ENCODE measurements around the gene TCP11L2. TPM values are rescaled to one million over a fixed set of nuclear protein-coding genes. Genes with fewer than 3 reads are reported as not detected.

The TCP11L2 gene
- total RNA-seq, 1 donor from 2014 or later, result 22.0 TPM

GRCh38 chr12:106323537-106323936 lies 21.0 kb downstream of the TCP11L2 start:
- peaks cover 36% of the 10 kb centered on the region for H3K36me3 Mint-ChIP-seq (ENCODE audit: low read depth, unreplicated experiment)
- no peaks in the 10 kb centered on the region for H3K27me3 ChIP-seq (ENCODE audit: insufficient read depth, low read length)
- no peak for DNase-seq (ENCODE audit: low read depth)

DNA sequence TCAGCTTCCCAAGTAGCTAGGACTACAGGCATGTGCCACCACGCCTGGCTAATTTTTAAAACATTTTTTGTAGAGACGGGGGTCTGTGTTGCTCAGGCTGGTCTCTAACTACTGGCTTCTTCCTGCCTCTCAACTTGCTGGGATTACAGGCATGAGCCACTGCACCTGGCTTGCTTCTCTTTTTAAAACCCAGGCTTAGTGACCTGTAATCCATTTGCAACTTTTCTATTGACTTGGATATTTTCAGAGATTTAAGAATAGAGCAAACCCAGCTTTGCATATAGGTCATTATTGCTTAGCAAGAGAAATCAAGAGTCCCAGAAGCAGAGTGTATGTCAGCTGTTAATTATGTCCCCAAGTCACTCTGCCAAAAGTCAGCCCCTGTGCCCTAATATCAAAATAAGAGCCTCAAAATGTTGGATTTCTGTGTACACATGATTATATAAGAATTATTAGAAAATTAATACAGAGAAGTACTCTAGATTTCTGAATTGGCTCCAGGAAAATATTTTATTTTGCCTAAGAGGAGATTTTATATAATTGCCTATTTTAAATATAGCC lies 24.9 kb downstream of the TCP11L2 start:
- no peak overlapping the region for H3K4me3 ChIP-seq (ENCODE audit: insufficient read depth, low read depth, low read length)
- FAIRE-seq (no peak), DNase-seq (ENCODE audit: low read depth) (no peak)
- H3K4me1 ChIP-seq (ENCODE audit: insufficient read depth, low read length), result no peaks in the 10 kb centered on the region
- no peaks in the 10 kb centered on the region for H3K79me2 ChIP-seq (ENCODE audit: insufficient read depth, low read length)
- no peaks in the 10 kb centered on the region for H3K27me3 ChIP-seq (ENCODE audit: insufficient read depth, low read length)
- TF ChIP-seq EZH2 (IDR thresholded peaks at IDR 0.05; ENCODE audit: insufficient read depth, low read length), result no peak
- TF ChIP-seq, protein P1, sequence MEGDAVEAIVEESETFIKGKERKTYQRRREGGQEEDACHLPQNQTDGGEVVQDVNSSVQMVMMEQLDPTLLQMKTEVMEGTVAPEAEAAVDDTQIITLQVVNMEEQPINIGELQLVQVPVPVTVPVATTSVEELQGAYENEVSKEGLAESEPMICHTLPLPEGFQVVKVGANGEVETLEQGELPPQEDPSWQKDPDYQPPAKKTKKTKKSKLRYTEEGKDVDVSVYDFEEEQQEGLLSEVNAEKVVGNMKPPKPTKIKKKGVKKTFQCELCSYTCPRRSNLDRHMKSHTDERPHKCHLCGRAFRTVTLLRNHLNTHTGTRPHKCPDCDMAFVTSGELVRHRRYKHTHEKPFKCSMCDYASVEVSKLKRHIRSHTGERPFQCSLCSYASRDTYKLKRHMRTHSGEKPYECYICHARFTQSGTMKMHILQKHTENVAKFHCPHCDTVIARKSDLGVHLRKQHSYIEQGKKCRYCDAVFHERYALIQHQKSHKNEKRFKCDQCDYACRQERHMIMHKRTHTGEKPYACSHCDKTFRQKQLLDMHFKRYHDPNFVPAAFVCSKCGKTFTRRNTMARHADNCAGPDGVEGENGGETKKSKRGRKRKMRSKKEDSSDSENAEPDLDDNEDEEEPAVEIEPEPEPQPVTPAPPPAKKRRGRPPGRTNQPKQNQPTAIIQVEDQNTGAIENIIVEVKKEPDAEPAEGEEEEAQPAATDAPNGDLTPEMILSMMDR (IDR thresholded peaks at IDR 0.05; ENCODE audit: insufficient read depth, low read depth, low read length), result no peak
- no peak overlapping the region for H3K9ac ChIP-seq (ENCODE audit: low read length)
- H3K27ac ChIP-seq (ENCODE audit: low read depth, low read length), result no peak overlapping the region
- no peaks in the 10 kb centered on the region for H3K36me3 ChIP-seq (ENCODE audit: insufficient read depth, low read length)
- no peaks in the 10 kb centered on the region for H4K20me1 ChIP-seq (ENCODE audit: insufficient read depth, low read length)
- no peak overlapping the region for H3K27ac Mint-ChIP-seq (ENCODE audit: unreplicated experiment)
- peaks cover 32% of the 10 kb centered on the region for H3K36me3 Mint-ChIP-seq (ENCODE audit: low read depth, unreplicated experiment)
- no peaks in the 10 kb centered on the region for H3K9me3 ChIP-seq (ENCODE audit: insufficient read depth, low read depth, low read length)
- no peaks in the 10 kb centered on the region for H3K9me3 Mint-ChIP-seq (ENCODE audit: unreplicated experiment)
- no peak overlapping the region for H2AFZ ChIP-seq (ENCODE audit: low read depth, low read length)
- H3K4me1 Mint-ChIP-seq (ENCODE audit: low read depth, unreplicated experiment), result no peaks in the 10 kb centered on the region
- no peak overlapping the region for H3K4me3 Mint-ChIP-seq (ENCODE audit: unreplicated experiment)
- no peaks in the 10 kb centered on the region for H3K27me3 Mint-ChIP-seq (ENCODE audit: low read depth, unreplicated experiment)
- no peak overlapping the region for H3K4me2 ChIP-seq (ENCODE audit: low read length)

More at GRCh38 chr12:106323537-106323936, 21.0 kb downstream of the TCP11L2 start:
- H3K9me3 ChIP-seq (ENCODE audit: insufficient read depth, low read depth, low read length), result no peaks in the 10 kb centered on the region
- FAIRE-seq, result no peak
- no peaks in the 10 kb centered on the region for H3K4me1 ChIP-seq (ENCODE audit: insufficient read depth, low read length)
- H3K4me2 ChIP-seq (ENCODE audit: low read length), result no peak overlapping the region
- H3K9ac ChIP-seq (ENCODE audit: low read length), result no peak overlapping the region
- H3K27ac Mint-ChIP-seq (ENCODE audit: unreplicated experiment), result no peak overlapping the region
- no peak overlapping the region for H3K27ac ChIP-seq (ENCODE audit: low read depth, low read length)
- H3K9me3 Mint-ChIP-seq (ENCODE audit: unreplicated experiment), result no peaks in the 10 kb centered on the region
- no peaks in the 10 kb centered on the region for H3K4me1 Mint-ChIP-seq (ENCODE audit: low read depth, unreplicated experiment)
- H3K79me2 ChIP-seq (ENCODE audit: insufficient read depth, low read length), result no peaks in the 10 kb centered on the region
- no peaks in the 10 kb centered on the region for H3K36me3 ChIP-seq (ENCODE audit: insufficient read depth, low read length)
- H3K4me3 Mint-ChIP-seq (ENCODE audit: unreplicated experiment), result no peak overlapping the region
- no peaks in the 10 kb centered on the region for H4K20me1 ChIP-seq (ENCODE audit: insufficient read depth, low read length)
- no peak overlapping the region for H3K4me3 ChIP-seq (ENCODE audit: insufficient read depth, low read depth, low read length)
- no peak overlapping the region for H2AFZ ChIP-seq (ENCODE audit: low read depth, low read length)
- TF ChIP-seq EZH2 (IDR thresholded peaks at IDR 0.05; ENCODE audit: insufficient read depth, low read length), result no peak
- TF ChIP-seq, protein P1 (IDR thresholded peaks at IDR 0.05; ENCODE audit: insufficient read depth, low read depth, low read length), result no peak
- H3K27me3 Mint-ChIP-seq (ENCODE audit: low read depth, unreplicated experiment), result no peaks in the 10 kb centered on the region

DNA sequence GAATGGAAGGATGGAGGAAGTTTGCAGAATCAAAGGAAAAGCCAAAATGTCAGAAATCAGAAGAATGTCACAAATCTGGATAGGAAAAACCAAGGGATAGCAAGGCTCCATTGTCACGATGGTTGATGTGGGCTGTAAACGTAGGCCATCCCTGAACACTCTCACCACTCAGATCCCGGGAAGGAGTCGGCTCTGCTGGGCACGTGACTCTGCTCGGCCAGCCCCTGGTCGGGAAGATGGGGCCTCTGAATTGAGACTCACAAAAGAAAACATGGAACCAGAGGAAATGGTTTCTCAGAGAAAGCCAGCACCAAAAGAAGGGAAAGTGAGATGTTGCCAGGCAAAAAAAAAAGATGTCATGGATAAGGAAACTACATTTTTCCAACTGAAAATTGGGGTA lies 26.2 kb downstream of the TCP11L2 start:
- no peak overlapping the region for H3K27ac Mint-ChIP-seq (ENCODE audit: unreplicated experiment)
- no peak for TF ChIP-seq EZH2 (IDR thresholded peaks at IDR 0.05; ENCODE audit: insufficient read depth, low read length)
- TF ChIP-seq, protein P1 (IDR thresholded peaks at IDR 0.05; ENCODE audit: insufficient read depth, low read depth, low read length), result no peak
- no peak overlapping the region for H3K4me3 Mint-ChIP-seq (ENCODE audit: unreplicated experiment)
- Histone ChIP-seq H3K9ac (ENCODE audit: low read length) (no peak overlapping the region), H3K36me3 (ENCODE audit: insufficient read depth, low read length) (no peaks in the 10 kb centered on the region), H3K79me2 (ENCODE audit: insufficient read depth, low read length) (no peaks in the 10 kb centered on the region), H3K4me3 (ENCODE audit: insufficient read depth, low read depth, low read length) (no peak overlapping the region), H2AFZ (ENCODE audit: low read depth, low read length) (no peak overlapping the region), H3K9me3 (ENCODE audit: insufficient read depth, low read depth, low read length) (no peaks in the 10 kb centered on the region), H3K27ac (ENCODE audit: low read depth, low read length) (no peak overlapping the region), H3K4me2 (ENCODE audit: low read length) (no peak overlapping the region), H3K27me3 (ENCODE audit: insufficient read depth, low read length) (no peaks in the 10 kb centered on the region), H3K4me1 (ENCODE audit: insufficient read depth, low read length) (no peaks in the 10 kb centered on the region), H4K20me1 (ENCODE audit: insufficient read depth, low read length) (no peaks in the 10 kb centered on the region)
- FAIRE-seq (no peak), DNase-seq (ENCODE audit: low read depth) (no peak)
- no peaks in the 10 kb centered on the region for H3K4me1 Mint-ChIP-seq (ENCODE audit: low read depth, unreplicated experiment)
- peaks cover 29% of the 10 kb centered on the region for H3K36me3 Mint-ChIP-seq (ENCODE audit: low read depth, unreplicated experiment)
- no peaks in the 10 kb centered on the region for H3K27me3 Mint-ChIP-seq (ENCODE audit: low read depth, unreplicated experiment)
- no peaks in the 10 kb centered on the region for H3K9me3 Mint-ChIP-seq (ENCODE audit: unreplicated experiment)

Data from astrocyte (in vitro differentiated cells and primary cell).